MCF 10A (cell line): ENCODE data around the gene PSMD14. TPM values are rescaled to one million over a fixed set of nuclear protein-coding genes. Genes with fewer than 3 reads are reported as not detected.
"Not testable (repeated sequence)": the region's sequence is repeated elsewhere in the genome, so short reads cannot be mapped to it uniquely, and the experiment has no call there.

ENCODE experiments used
- BruUV-seq: library from RNA; stranded (reverse); fragments of 400-500 nt; replicated peaks from 2 replicates; lab custom pipeline; 2021; lab: Mats Ljungman, UMichigan
- CTCF ChIA-PET: fragments of 300-600 bp; sonication (Branson Sonifier 250); formaldehyde crosslinking; extraction: SDS; loops from one replicate; lab custom pipeline; 2021; ENCODE audit warnings: antibody characterized with exemption, inconsistent platforms; lab: Yijun Ruan, JAX
- POLR2A ChIA-PET: fragments of 300-600, 350-650 bp; sonication (Branson Sonifier 250); formaldehyde crosslinking; extraction: SDS; loops from one replicate; lab custom pipeline; 2020; ENCODE audit warnings: antibody characterized with exemption, inconsistent platforms; lab: Yijun Ruan, JAX
- DNase-seq: peaks from one replicate; pipeline ENCODE4 v3.0.0-alpha.2; 2018; ENCODE audit not compliant: unreplicated experiment
- H3K27ac Mint-ChIP-seq: one replicate; pipeline ENCODE4 v1.8.0; 2022; ENCODE audit warnings: mild to moderate bottlenecking, low read depth, mixed read lengths; ENCODE audit not compliant: unreplicated experiment
- H3K27me3 Mint-ChIP-seq: one replicate; pipeline ENCODE4 v1.8.0; 2022; ENCODE audit warnings: mixed read lengths; ENCODE audit not compliant: insufficient read depth, unreplicated experiment
- H3K36me3 Mint-ChIP-seq: one replicate; pipeline ENCODE4 v1.8.0; 2022; ENCODE audit warnings: mild to moderate bottlenecking, moderate library complexity, mixed read lengths; ENCODE audit not compliant: insufficient read depth, unreplicated experiment
- H3K4me1 Mint-ChIP-seq: one replicate; pipeline ENCODE4 v1.8.0; 2022; ENCODE audit warnings: mixed read lengths; ENCODE audit not compliant: insufficient read depth, unreplicated experiment
- H3K4me3 Mint-ChIP-seq: one replicate; pipeline ENCODE4 v1.8.0; 2022; ENCODE audit warnings: mild to moderate bottlenecking, moderate library complexity, mixed read lengths; ENCODE audit not compliant: unreplicated experiment
- H3K9me3 Mint-ChIP-seq: one replicate; pipeline ENCODE4 v1.8.0; 2022; ENCODE audit warnings: mixed read lengths; ENCODE audit not compliant: unreplicated experiment
- intact Hi-C: fragments of 100-400 bp; cut with micrococcal nuclease; formaldehyde crosslinking; loops from 2 replicates; pipeline ENCODE4 v1.14.1; 2022
- total RNA-seq: library from RNA; stranded (reverse); gene quantifications from 2 replicates; pipeline ENCODE4 v1.2.3, GENCODE V29; 2022
- TF ChIP-seq, protein P1 (sequence below): fragments of 200-600 bp; IDR thresholded peaks from one replicate; pipeline ENCODE4 v1.8.0; 2022; ENCODE audit warnings: antibody characterized with exemption, mild to moderate bottlenecking; ENCODE audit not compliant: unreplicated experiment

PSMD14 gene
- total RNA-seq, 1 experiment from 2014 or later = 130 TPM

GRCh38 chr2:161337247-161337646, 29.0 kb downstream of the PSMD14 start:
- intact Hi-C loops = no loop called here
- Mint-ChIP-seq H3K36me3 (peaks cover 22% of the 10 kb centered on the region), H3K27me3 (no peaks in the 10 kb centered on the region), H3K4me1 (peaks cover 4% of the 10 kb centered on the region), H3K27ac (no peak overlapping the region), H3K9me3 (no peaks in the 10 kb centered on the region), H3K4me3 (no peak overlapping the region)
- POLR2A ChIA-PET = interaction anchor here (0.5 kb wide), 1 partner anchor 29 kb away, joined by 3 read pairs; the partner anchor contains the start of gene PSMD14
- DNase-seq = no peak
- BruUV-seq = no TSS peak
- CTCF ChIA-PET = no interaction called here
- TF ChIP-seq, protein P1, sequence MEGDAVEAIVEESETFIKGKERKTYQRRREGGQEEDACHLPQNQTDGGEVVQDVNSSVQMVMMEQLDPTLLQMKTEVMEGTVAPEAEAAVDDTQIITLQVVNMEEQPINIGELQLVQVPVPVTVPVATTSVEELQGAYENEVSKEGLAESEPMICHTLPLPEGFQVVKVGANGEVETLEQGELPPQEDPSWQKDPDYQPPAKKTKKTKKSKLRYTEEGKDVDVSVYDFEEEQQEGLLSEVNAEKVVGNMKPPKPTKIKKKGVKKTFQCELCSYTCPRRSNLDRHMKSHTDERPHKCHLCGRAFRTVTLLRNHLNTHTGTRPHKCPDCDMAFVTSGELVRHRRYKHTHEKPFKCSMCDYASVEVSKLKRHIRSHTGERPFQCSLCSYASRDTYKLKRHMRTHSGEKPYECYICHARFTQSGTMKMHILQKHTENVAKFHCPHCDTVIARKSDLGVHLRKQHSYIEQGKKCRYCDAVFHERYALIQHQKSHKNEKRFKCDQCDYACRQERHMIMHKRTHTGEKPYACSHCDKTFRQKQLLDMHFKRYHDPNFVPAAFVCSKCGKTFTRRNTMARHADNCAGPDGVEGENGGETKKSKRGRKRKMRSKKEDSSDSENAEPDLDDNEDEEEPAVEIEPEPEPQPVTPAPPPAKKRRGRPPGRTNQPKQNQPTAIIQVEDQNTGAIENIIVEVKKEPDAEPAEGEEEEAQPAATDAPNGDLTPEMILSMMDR = no peak

DNA sequence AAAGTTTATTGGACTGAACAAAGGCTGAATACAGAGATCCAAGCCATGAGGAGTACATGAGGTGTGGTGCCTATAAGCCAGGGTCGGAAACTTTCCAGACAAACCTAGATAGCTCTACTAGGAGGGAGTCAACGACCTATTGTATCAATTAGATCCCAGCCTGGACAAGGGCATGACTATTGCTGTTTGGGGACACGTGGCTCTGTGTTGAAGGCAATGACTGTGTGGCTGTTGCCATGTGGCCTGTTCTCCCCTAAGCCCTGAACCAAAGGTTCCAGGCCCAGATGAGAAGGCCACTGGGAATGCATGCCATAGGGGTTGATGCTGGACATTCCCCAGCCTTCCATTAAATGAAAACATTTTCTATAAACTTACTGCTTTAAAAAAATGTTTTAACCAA, 31.3 kb downstream of the PSMD14 start:
- TSS peak; percentile 92 for BruUV-seq

DNA sequence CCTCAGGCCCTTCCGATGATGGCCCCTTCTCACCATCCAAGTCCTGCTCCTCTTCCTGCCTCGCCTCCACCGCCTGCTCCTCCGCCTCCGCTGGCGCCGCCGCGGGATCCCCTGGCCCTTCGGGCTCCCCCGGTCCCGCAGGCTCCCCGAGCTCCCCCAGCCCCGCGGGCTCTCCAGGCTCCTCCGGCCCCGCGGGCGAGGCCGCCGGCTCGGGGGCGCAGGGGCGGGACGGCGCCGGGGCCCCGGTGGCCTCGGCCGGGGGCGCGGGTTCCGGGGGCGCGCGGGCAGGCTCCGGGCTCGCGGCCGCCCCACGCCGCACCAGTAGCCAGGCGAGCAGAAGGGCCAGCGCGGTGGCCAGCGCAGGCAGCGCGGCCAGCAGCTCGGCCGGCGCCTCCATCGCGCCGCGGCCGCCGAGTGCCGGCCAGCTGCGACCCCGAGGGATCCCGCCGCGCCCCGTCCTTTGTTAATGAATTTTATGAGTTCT, 32.7 kb downstream of the PSMD14 start:
- BruUV-seq, H3K27me3 Mint-ChIP-seq, H3K27ac Mint-ChIP-seq, H3K4me3 Mint-ChIP-seq, intact Hi-C loops, DNase-seq, H3K9me3 Mint-ChIP-seq, POLR2A ChIA-PET, CTCF ChIA-PET, H3K4me1 Mint-ChIP-seq: not testable (repeated sequence)
- peaks cover 31% of the 10 kb centered on the region for H3K36me3 Mint-ChIP-seq

More for the DNA sequence above, 31.3 kb downstream of the PSMD14 start:
- POLR2A ChIA-PET, intact Hi-C loops, CTCF ChIA-PET, H3K27ac Mint-ChIP-seq, H3K4me3 Mint-ChIP-seq, H3K4me1 Mint-ChIP-seq, H3K27me3 Mint-ChIP-seq, H3K9me3 Mint-ChIP-seq, DNase-seq: not testable (repeated sequence)
- peaks cover 26% of the 10 kb centered on the region for H3K36me3 Mint-ChIP-seq

DNA sequence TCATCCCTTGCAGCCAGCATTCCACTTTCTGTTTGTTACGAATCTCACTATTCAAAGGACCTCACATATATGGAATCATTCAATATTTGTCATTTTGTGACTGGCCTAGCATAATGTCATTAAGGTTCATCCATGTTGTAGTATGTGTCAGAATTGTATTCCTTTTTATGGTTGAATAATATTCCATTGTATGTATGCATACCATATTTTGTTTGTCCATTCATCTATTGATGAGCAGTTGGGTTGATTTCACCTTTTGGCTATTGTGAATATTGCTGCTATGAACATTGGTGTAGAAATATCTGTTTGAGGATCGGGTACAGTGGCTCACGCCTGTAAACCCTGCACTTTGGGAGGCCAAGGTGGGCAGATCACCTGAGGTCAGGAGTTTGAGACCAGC, 35.0 kb downstream of the PSMD14 start:
- Mint-ChIP-seq H3K27me3 (no peaks in the 10 kb centered on the region), H3K4me1 (peaks cover 13% of the 10 kb centered on the region), H3K4me3 (no peak overlapping the region), H3K36me3 (peaks cover 37% of the 10 kb centered on the region), H3K9me3 (no peaks in the 10 kb centered on the region), H3K27ac (no peak overlapping the region)
- TF ChIP-seq, protein P1 = no peak
- no peak for DNase-seq
- BruUV-seq = no TSS peak
- CTCF ChIA-PET = no interaction called here
- POLR2A ChIA-PET = interaction anchor here (0.6 to 1.4 kb wide), 4 partner anchors 11 to 179 kb away, joined by 3 to 5 read pairs (median 4); no protein-coding TSS in a partner anchor
- intact Hi-C loops = no loop called here

GRCh38 chr2:161344692-161345091, 36.5 kb downstream of the PSMD14 start:
- ChIA-PET POLR2A (no interaction called here), CTCF (no interaction called here)
- H3K36me3 Mint-ChIP-seq = peaks cover 29% of the 10 kb centered on the region
- H3K4me1 Mint-ChIP-seq = peaks cover 22% of the 10 kb centered on the region
- H3K27me3 Mint-ChIP-seq = no peaks in the 10 kb centered on the region
- no TSS peak for BruUV-seq
- no peak for DNase-seq
- no peaks in the 10 kb centered on the region for H3K9me3 Mint-ChIP-seq
- H3K4me3 Mint-ChIP-seq = no peak overlapping the region
- intact Hi-C loops = no loop called here
- no peak overlapping the region for H3K27ac Mint-ChIP-seq
- TF ChIP-seq, protein P1 = no peak
